ENCODE measurements around the gene TTLL8.

- no peak for TF ChIP-seq POLR2AphosphoS5 (IDR thresholded peaks at IDR 0.05)
- TF ChIP-seq EP300 (IDR thresholded peaks at IDR 0.05) = no peak
- TF ChIP-seq, protein P1, sequence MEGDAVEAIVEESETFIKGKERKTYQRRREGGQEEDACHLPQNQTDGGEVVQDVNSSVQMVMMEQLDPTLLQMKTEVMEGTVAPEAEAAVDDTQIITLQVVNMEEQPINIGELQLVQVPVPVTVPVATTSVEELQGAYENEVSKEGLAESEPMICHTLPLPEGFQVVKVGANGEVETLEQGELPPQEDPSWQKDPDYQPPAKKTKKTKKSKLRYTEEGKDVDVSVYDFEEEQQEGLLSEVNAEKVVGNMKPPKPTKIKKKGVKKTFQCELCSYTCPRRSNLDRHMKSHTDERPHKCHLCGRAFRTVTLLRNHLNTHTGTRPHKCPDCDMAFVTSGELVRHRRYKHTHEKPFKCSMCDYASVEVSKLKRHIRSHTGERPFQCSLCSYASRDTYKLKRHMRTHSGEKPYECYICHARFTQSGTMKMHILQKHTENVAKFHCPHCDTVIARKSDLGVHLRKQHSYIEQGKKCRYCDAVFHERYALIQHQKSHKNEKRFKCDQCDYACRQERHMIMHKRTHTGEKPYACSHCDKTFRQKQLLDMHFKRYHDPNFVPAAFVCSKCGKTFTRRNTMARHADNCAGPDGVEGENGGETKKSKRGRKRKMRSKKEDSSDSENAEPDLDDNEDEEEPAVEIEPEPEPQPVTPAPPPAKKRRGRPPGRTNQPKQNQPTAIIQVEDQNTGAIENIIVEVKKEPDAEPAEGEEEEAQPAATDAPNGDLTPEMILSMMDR (IDR thresholded peaks at IDR 0.05) = peak in 1 of 2 donors; percentile 32
- no peak for TF ChIP-seq POLR2A (IDR thresholded peaks at IDR 0.05)
Observed at GRCh38 chr22:49983148-49984042, 74.7 kb downstream of the TTLL8 start.
